Peyer's patch (tissue), 4 donors: ENCODE data around the gene UCKL1. TPM values are rescaled to one million over a fixed set of nuclear protein-coding genes. Genes with fewer than 3 reads are reported as not detected.

ENCODE experiments used
- DNase-seq, 3 donors: peaks; one replicate each; pipeline ENCODE4 v3.0.0-alpha.2; 2017 to 2019
- H3K27ac ChIP-seq, 4 donors: fragments of 200-600 bp; sonication (generic); one replicate each; pipeline ENCODE4 v1.5.1; 2016 to 2019
- H3K27me3 ChIP-seq, 2 donors: fragments of 200-600 bp; sonication (generic); one replicate each; pipeline ENCODE4 v1.5.1; 2019
- H3K36me3 ChIP-seq, 3 donors: fragments of 200-600 bp; sonication (generic); one replicate each; pipeline ENCODE4 v1.5.1; 2016 to 2019
- H3K4me1 ChIP-seq, 4 donors: fragments of 200-600 bp; sonication (generic); one replicate each; pipeline ENCODE4 v1.5.1; 2016 to 2019
- H3K4me3 ChIP-seq, 4 donors: fragments of 200-600 bp; sonication (generic); 1 replicate in 3 of 4; 2 replicates in 1 of 4; pipeline ENCODE4 v1.5.1; 2016 to 2019; ENCODE audit warnings: mild to moderate bottlenecking in 1 of 4
- H3K9me3 ChIP-seq, 4 donors: fragments of 200-600 bp; sonication (generic); one replicate each; pipeline ENCODE4 v1.5.1; 2016 to 2019; ENCODE audit warnings: mild to moderate bottlenecking in 1 of 4
- CTCF ChIP-seq, 6 experiments: fragments of 450-650 bp in 4 of 6; fragments of 200-600 bp in 2 of 6; sonication (generic) in 1 of 6; IDR thresholded peaks; one replicate each; pipeline ENCODE4 v1.5.1; 2017 to 2019; ENCODE audit warnings: antibody characterized with exemption in 6 of 6, mild to moderate bottlenecking in 3 of 6, moderate library complexity in 1 of 6
- POLR2A ChIP-seq, 2 donors: fragments of 450-650 bp; IDR thresholded peaks; one replicate each; pipeline ENCODE4 v1.5.1; 2017; ENCODE audit warnings: antibody characterized with exemption in 2 of 2, mild to moderate bottlenecking in 2 of 2, moderate library complexity in 2 of 2
- total RNA-seq, 4 donors: library from RNA; depleted of rRNA; stranded (reverse); fragments of >200 nt; gene quantifications; one replicate each; pipeline ENCODE4 v1.1.0, GENCODE V29; 2016

UCKL1 gene
- total RNA-seq, 4 donors from 2014 or later, result 70.4 to 189 (median 136) TPM

DNA sequence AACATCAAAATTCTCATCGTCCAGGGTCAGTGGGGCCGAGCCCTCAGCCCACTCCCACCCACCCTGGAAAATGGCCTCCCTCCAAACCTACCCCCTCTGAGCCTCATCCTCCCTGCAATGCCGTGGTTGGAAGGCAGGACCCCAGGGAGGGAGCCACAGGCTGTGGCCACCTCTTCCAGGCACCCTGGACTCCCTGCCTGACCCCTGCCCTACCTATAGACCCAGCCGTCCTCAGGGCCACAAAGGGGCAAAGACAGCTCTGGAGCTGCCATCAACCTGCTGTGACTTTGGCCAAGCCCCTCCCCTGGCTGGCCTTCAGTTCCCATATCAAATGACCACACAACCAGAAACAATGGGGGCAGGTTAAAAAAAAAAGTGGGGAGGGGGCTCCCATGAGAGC is 2.3 kb upstream of the UCKL1 start:
- no peaks in the 10 kb centered on the region for H3K27me3 ChIP-seq
- TF ChIP-seq POLR2A (IDR thresholded peaks at IDR 0.05), result no peak
- TF ChIP-seq CTCF (IDR thresholded peaks at IDR 0.05), result no peak
- H3K4me3 ChIP-seq, result no peak overlapping the region
- no peak for DNase-seq
- H3K27ac ChIP-seq, result peak overlapping the region in 1 of 4 donors; percentile 90
- H3K9me3 ChIP-seq, result no peaks in the 10 kb centered on the region
- H3K4me1 ChIP-seq, result peaks cover 6 to 41% (median 23%) of the 10 kb centered on the region in 4 donors
- H3K36me3 ChIP-seq, result peaks cover 0 to 21% (median 0%) of the 10 kb centered on the region in 3 donors

GRCh38 chr20:63957690-63958441 is 1.6 kb upstream of the UCKL1 start:
- peak overlapping the region; percentile 61 to 94 (median 82) for H3K27ac ChIP-seq
- peaks cover 0 to 15% (median 0%) of the 10 kb centered on the region in 3 donors for H3K36me3 ChIP-seq
- peak in 2 of 3 donors; percentile 89 to 90 for DNase-seq
- peaks cover 8 to 47% (median 23%) of the 10 kb centered on the region in 4 donors for H3K4me1 ChIP-seq
- peak overlapping the region in 3 of 4 donors; percentile 66 to 95 (median 89) for H3K4me3 ChIP-seq
- no peak for TF ChIP-seq CTCF (IDR thresholded peaks at IDR 0.05)
- TF ChIP-seq POLR2A (IDR thresholded peaks at IDR 0.05), result no peak
- H3K9me3 ChIP-seq, result no peaks in the 10 kb centered on the region
- no peaks in the 10 kb centered on the region for H3K27me3 ChIP-seq

DNA sequence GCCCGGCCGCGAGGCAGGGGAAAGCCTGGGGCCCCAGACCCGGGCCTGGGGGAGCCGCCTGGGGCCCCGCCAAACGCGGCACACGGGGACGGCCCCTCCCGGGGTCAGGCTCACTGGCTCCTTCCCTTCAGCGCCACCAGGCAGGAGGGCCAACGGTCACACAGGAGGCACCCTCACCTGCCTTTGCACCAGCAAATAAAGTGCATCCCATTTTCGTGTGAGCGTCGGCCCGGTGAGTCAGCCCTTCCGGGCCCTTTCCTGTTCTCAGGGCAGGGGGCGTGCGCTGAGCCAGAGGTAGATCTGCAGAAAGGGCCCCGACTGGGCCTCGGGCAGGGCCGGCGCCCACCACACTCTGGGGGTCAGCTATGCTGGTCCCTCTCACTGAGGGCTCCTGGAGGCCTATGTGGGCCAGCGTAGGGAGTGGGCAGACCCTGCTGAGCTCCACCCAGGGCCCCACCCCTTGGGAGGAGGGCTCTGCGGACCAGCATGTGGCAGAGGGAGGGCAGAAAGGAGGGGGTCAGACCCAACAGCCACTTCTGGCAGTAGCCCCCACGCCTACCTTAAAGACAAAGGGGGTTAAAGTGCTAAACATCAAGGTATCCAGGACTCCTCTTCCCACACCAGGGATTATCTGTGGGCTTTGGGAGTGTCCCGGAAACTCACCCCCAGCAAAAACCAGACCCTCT is 931 bp upstream of the UCKL1 start:
- peak; percentile 59 to 86 (median 86) for DNase-seq
- H3K4me1 ChIP-seq, result peaks cover 11 to 55% (median 25%) of the 10 kb centered on the region in 4 donors
- H3K36me3 ChIP-seq, result peaks cover 0 to 9% (median 0%) of the 10 kb centered on the region in 3 donors

GRCh38 chr20:63956664-63957003 is 418 bp upstream of the UCKL1 start:
- no peak for DNase-seq
- H3K4me3 ChIP-seq, result peak overlapping the region; percentile 66 to 100 (median 92)
- peaks cover 15 to 60% (median 29%) of the 10 kb centered on the region in 4 donors for H3K4me1 ChIP-seq
- H3K27me3 ChIP-seq, result no peaks in the 10 kb centered on the region
- H3K27ac ChIP-seq, result peak overlapping the region; percentile 61 to 94 (median 82)
- no peaks in the 10 kb centered on the region for H3K9me3 ChIP-seq
- TF ChIP-seq POLR2A (IDR thresholded peaks at IDR 0.05) (no peak), CTCF (IDR thresholded peaks at IDR 0.05) (no peak)
- H3K36me3 ChIP-seq, result peaks cover 0 to 4% (median 0%) of the 10 kb centered on the region in 3 donors

More for the DNA sequence above, 931 bp upstream of the UCKL1 start:
- H3K27ac ChIP-seq, result peak overlapping the region; percentile 61 to 94 (median 82)
- H3K4me3 ChIP-seq, result peak overlapping the region; percentile 66 to 100 (median 92)
- no peaks in the 10 kb centered on the region for H3K27me3 ChIP-seq
- no peaks in the 10 kb centered on the region for H3K9me3 ChIP-seq
- TF ChIP-seq CTCF (IDR thresholded peaks at IDR 0.05), result peak in 4 of 6 experiments; percentile 5 to 37 (median 20)
- TF ChIP-seq POLR2A (IDR thresholded peaks at IDR 0.05), result peak; percentile 21 to 49

DNA sequence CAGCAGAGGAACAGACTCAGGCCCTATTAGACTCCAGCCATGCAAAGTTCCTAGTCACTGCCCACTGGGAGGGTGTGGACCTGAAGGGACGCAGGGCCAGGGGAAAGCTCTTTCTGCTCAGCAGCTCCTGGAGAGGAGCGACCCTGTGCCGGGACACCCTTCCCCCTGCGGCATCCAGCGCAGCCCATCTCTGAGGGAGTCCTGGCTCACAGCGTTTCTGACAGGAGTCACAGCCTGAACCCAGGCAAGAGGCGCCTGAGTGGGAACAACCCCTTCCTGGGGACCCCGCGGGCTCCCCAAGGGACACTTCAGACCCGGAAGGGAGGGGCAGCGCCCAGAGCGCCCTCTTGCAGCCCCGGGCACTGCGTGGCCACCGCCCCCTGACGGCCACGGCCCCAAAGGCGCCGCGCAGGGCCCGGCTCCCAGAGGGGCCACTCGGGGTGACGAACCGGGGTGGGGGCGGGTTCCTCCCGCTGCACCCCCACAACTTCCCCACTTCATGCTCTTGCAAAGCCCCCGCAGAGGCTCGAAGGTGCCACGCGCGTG is 862 bp downstream of the UCKL1 start:
- Histone ChIP-seq H3K27me3 (no peaks in the 10 kb centered on the region), H3K4me1 (peaks cover 23 to 73% (median 36%) of the 10 kb centered on the region in 4 donors), H3K36me3 (no peaks in the 10 kb centered on the region), H3K4me3 (peak overlapping the region; percentile 66 to 100 (median 92)), H3K9me3 (no peaks in the 10 kb centered on the region), H3K27ac (peak overlapping the region; percentile 90 to 99 (median 94))
- peak in 2 of 3 donors; percentile 57 to 77 for DNase-seq
- TF ChIP-seq POLR2A (IDR thresholded peaks at IDR 0.05), result no peak
- TF ChIP-seq CTCF (IDR thresholded peaks at IDR 0.05), result peak; percentile 20 to 46 (median 32)
